GM10847 (cell line): ENCODE measurements around the gene RNF145.

Experiments
- POLR2A ChIP-seq: IDR thresholded peaks from 2 replicates; pipeline ENCODE4 v1.6.1; 2011; ENCODE audit not compliant: insufficient read length; ENCODE audit errors: extremely low read depth

RNF145 gene

GRCh38 chr5:159181152-159181551 lies 28.2 kb downstream of the RNF145 start:
- TF ChIP-seq POLR2A: no peak

- no peak for TF ChIP-seq POLR2A
Measured at GRCh38 chr5:159179529-159180305, 29.6 kb downstream of the RNF145 start.

- TF ChIP-seq POLR2A: no peak
Measured at GRCh38 chr5:159178978-159179377, 30.4 kb downstream of the RNF145 start.

- no peak for TF ChIP-seq POLR2A
Measured at GRCh38 chr5:159175547-159175946, 33.8 kb downstream of the RNF145 start.

- no peak for TF ChIP-seq POLR2A
Measured at GRCh38 chr5:159174511-159175168, 34.7 kb downstream of the RNF145 start.

- no peak for TF ChIP-seq POLR2A
Measured at GRCh38 chr5:159171274-159171673, 38.1 kb downstream of the RNF145 start.

- TF ChIP-seq POLR2A: no peak
Measured at GRCh38 chr5:159170021-159170420, 39.3 kb downstream of the RNF145 start.

- no peak for TF ChIP-seq POLR2A
Measured at GRCh38 chr5:159166416-159166815, 42.9 kb downstream of the RNF145 start.

GRCh38 chr5:159163701-159164046 lies 45.7 kb downstream of the RNF145 start:
- no peak for TF ChIP-seq POLR2A

GRCh38 chr5:159163027-159163700 lies 46.2 kb downstream of the RNF145 start:
- TF ChIP-seq POLR2A: no peak

GRCh38 chr5:159161361-159162214 lies 47.8 kb downstream of the RNF145 start:
- TF ChIP-seq POLR2A: no peak

- TF ChIP-seq POLR2A: no peak
Measured at GRCh38 chr5:159157552-159157951, 51.8 kb downstream of the RNF145 start.

GRCh38 chr5:159156426-159157238 lies 52.7 kb downstream of the RNF145 start:
- TF ChIP-seq POLR2A: no peak

GRCh38 chr5:159155960-159156359 lies 53.4 kb downstream of the RNF145 start:
- TF ChIP-seq POLR2A: no peak

- no peak for TF ChIP-seq POLR2A
Measured at GRCh38 chr5:159152876-159153275, 56.5 kb downstream of the RNF145 start.

GRCh38 chr5:159149085-159149484 lies 60.3 kb downstream of the RNF145 start:
- no peak for TF ChIP-seq POLR2A
